ENCODE results near the gene KIF17.

Gene KIF17

DNA sequence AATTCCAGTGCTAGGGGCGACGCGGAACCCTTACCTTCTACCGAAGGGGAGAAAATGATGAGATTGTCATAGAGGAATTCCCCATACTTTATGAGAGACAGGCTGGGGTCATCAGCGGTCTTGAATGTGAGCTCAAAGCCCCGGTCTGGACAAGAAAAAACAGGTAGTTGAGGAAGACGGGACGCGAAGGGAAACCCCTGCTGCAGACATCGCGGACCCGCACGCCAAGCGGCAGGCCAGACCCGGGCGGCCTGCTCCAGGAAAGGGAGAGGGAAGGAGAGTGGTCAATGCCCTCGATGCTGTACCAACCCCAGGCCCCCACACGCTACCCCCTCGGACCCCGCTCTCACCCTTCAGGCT, 57.0 kb downstream of the KIF17 start:
- TF ChIP-seq, protein P1, sequence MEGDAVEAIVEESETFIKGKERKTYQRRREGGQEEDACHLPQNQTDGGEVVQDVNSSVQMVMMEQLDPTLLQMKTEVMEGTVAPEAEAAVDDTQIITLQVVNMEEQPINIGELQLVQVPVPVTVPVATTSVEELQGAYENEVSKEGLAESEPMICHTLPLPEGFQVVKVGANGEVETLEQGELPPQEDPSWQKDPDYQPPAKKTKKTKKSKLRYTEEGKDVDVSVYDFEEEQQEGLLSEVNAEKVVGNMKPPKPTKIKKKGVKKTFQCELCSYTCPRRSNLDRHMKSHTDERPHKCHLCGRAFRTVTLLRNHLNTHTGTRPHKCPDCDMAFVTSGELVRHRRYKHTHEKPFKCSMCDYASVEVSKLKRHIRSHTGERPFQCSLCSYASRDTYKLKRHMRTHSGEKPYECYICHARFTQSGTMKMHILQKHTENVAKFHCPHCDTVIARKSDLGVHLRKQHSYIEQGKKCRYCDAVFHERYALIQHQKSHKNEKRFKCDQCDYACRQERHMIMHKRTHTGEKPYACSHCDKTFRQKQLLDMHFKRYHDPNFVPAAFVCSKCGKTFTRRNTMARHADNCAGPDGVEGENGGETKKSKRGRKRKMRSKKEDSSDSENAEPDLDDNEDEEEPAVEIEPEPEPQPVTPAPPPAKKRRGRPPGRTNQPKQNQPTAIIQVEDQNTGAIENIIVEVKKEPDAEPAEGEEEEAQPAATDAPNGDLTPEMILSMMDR (conservative IDR thresholded peaks at IDR 0.05): no peak
- TF ChIP-seq ZFX (IDR thresholded peaks at IDR 0.05): no peak
- peak overlapping the region; percentile 93 for H3K27ac ChIP-seq

DNA sequence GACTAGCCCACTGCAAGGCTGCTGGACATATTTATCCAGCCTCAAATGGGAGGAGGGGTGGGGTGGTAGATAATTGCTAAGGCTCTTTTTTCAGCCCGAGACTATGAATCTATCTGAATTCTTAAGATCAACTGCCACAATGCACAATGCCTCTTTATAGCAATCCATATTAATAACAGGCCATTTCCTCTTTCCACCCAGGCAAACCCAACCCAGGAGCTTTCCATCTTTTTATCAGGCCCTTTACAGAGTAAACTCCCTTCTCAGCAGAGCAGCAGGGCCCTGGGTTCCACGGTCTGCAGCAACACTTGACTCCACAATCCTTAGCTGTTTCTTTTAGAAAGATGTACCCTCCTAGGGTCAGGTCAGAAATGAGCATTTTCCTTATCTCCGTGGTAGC, 57.4 kb downstream of the KIF17 start:
- H3K27ac ChIP-seq: peak overlapping the region; percentile 93
- no peak for TF ChIP-seq ZFX (IDR thresholded peaks at IDR 0.05)
- TF ChIP-seq, protein P1 (conservative IDR thresholded peaks at IDR 0.05): no peak

DNA sequence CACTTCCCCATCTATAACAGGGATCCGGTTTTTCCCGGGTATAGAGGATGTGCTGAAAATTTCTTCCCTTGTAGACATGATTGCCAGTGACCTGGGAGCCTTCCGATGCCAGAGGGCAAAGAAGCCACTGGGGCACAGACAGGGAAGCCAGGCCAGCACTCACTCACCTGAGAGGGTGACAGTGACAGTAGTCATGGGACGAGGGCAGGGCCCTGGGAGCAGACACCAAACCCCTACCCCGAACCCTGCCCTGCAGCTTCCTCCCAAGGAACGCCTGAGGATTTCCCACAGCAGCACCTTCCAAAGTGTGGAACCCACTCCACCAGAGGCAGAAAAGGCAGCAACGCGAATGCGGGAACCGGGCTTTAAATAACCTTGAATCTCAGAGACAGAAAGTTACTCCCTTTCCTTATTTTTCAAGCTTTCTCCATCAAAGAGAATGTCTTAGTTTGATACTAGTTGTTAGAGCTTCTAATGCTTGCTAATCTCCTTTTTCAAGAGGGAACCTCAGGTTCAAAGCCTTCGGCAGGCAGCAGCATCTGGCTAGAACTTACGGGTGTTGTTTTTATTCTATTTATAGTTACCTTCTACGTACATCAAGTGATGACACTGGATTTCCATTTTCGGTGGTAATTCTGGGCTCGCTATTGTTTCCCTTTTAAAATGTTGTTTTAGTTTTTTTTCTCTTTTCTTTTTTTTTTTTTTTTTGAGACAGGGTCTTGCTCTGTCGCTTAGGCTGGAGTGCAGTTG, 59.5 kb downstream of the KIF17 start:
- no peak for TF ChIP-seq ZFX (IDR thresholded peaks at IDR 0.05)
- TF ChIP-seq, protein P1 (conservative IDR thresholded peaks at IDR 0.05): no peak
- no peak overlapping the region for H3K27ac ChIP-seq

DNA sequence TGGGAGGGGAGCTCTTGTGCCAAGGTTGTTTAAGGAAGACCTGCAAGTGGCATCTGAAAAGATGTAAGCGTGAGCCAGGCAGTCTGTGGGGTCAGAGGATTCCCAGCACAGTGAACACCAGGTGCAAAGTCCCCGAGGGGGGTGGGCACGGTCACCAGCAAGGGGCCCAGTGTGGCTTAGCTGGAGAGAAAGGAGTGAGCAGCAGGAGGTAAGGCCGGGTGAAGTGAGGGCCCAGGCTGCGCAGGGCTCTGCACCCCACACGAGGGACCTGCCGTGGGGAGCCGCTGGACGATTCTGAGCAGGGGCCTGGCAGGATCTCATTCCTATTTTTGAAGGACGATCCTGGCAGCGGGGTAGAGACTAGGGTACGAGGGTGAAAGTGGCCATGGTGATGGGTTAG, 60.8 kb downstream of the KIF17 start:
- TF ChIP-seq, protein P1 (conservative IDR thresholded peaks at IDR 0.05): no peak
- TF ChIP-seq ZFX (IDR thresholded peaks at IDR 0.05): no peak
- no peak overlapping the region for H3K27ac ChIP-seq

DNA sequence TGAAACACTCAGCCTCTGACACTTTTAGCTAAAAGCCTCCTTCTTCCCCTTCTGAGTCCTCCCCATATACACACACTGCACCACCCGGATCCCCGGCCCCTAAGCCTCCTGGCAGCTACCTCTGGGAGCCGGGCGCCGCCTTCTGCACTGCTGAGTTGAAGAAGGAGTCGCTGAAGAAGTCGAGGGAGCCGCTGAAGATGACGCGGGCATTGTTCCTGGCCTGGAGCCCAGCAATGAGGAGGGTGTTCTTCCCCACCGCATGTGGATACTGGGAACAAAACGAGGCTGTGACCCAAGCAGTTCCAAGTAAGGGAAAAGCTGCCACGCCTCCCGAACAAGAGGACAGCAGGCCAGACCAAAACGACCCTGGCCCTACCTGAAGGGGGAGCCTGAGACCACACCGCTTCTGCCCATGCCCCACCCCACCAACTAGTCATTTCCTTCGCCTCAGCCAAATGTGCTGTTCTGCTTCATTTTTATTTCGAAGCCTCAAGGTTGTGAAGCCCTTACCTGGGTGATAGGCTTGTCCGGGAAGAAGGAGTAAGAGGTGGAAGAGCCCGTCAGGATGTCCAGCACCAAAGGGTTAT, 63.6 kb downstream of the KIF17 start:
- TF ChIP-seq ZFX (IDR thresholded peaks at IDR 0.05): no peak
- TF ChIP-seq, protein P1 (conservative IDR thresholded peaks at IDR 0.05): no peak
- H3K27ac ChIP-seq: no peak overlapping the region

DNA sequence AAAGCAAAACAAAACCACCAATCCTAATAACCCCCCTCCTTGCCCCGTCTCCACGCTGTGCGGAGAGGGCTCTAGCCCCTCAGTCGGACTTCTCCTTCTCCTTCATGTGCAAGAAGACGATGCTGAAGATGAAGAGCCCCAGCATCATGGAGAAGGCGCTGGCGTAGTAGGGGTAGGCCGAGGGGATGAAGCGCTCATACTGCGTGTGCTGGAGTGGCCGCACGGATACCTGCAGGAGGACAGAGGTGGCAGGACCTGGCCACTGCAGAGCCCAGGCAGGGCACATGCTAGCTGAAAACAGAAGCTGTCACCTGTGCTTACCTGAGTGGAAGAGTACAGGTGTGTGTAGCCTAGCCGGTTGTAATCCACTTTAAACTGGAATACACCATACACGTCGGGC, 65.5 kb downstream of the KIF17 start:
- TF ChIP-seq, protein P1 (conservative IDR thresholded peaks at IDR 0.05): no peak
- no peak for TF ChIP-seq ZFX (IDR thresholded peaks at IDR 0.05)
- no peak overlapping the region for H3K27ac ChIP-seq

DNA sequence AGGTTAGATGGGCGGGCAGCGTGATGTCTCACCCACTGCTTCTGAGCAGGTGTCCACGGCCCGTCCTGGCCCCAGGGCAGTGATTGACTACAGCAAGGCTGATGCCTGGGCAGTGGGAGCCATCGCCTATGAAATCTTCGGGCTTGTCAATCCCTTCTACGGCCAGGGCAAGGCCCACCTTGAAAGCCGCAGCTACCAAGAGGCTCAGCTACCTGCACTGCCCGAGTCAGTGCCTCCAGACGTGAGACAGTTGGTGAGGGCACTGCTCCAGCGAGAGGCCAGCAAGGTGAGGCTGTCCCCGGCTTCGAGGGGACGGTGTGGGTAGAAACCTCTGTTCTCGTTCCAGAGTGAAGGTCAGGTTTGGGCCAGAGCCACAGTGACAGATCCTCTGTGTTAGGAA, 68.9 kb downstream of the KIF17 start:
- no peak overlapping the region for H3K27ac ChIP-seq
- no peak for TF ChIP-seq ZFX (IDR thresholded peaks at IDR 0.05)
- TF ChIP-seq, protein P1 (conservative IDR thresholded peaks at IDR 0.05): no peak
